Measurements from ENCODE around the gene SERINC3. TPM values are rescaled to one million over a fixed set of nuclear protein-coding genes. Genes with fewer than 3 reads are reported as not detected.
A peak's percentile ranks its signal among the peaks of the same experiment; 100 is the strongest.

Gene SERINC3
- total and polyA plus RNA-seq, 3 donors from 2014 or later: 163 to 263 (median 181) TPM

- no peak for TF ChIP-seq CTCF (IDR thresholded peaks at IDR 0.05)
- no peak for TF ChIP-seq POLR2A (IDR thresholded peaks at IDR 0.05)
- Histone ChIP-seq H3K9me3 (no peaks in the 10 kb centered on the region), H3K36me3 (ENCODE audit: low read depth, missing control alignments) (no peaks in the 10 kb centered on the region), H3K27ac (peak overlapping the region in 1 of 2 donors; percentile 48), H3K4me3 (no peak overlapping the region), H3K27me3 (no peaks in the 10 kb centered on the region), H3K4me1 (peaks cover 10% of the 10 kb centered on the region)
- intact Hi-C loops (cut with DNase I; ENCODE audit: low total_unique reads): loop anchor here (5.0 kb wide), 1 partner anchor 74 kb away; no protein-coding TSS in a partner anchor
- WGBS, 2 donors: 66 to 68% methylated on average over 5 of the region's 5 CpGs
- DNase-seq: no peak
These were observed 60.1 kb downstream of the SERINC3 start for GRCh38 chr20:44461803-44462174.

DNA sequence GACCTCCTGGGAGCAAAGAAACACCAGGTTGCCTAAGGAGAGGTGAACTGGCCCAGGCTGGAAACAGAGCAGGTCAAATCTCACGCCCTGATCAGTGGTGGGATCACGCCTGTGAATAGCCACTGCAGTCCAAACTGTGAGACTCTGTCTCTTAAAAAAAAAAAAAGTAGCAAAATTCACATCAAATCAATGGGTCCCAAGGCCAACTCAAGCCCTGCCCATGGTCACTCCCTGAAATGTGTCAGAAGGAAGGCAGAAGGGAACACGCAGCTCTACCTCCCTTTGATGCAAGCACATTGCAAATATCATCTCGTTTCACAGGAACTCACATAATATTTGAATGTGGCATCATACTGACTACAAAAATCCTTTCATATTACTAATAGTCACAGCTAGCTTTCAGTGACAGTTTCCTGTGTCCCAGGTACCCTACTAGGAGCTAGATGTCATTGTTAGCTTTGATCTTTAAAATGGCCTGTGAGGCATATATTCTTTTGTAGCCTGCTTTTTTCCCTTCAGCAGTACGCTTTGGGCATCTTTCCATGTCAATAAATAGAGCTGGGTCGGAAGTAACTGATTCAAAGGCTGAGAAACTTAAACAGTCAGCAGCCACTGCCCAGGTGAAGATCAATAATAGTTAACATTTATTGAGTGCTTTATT is 60.6 kb downstream of the SERINC3 start:
- WGBS, 2 donors: 51 to 66% methylated on average over 6 of the region's 6 CpGs
- no peak for DNase-seq
- Histone ChIP-seq H3K4me3 (no peak overlapping the region), H3K36me3 (ENCODE audit: low read depth, missing control alignments) (no peaks in the 10 kb centered on the region), H3K9me3 (no peaks in the 10 kb centered on the region), H3K27me3 (no peaks in the 10 kb centered on the region), H3K27ac (peak overlapping the region; percentile 36 to 48), H3K4me1 (peaks cover 4% of the 10 kb centered on the region)
- TF ChIP-seq CTCF (IDR thresholded peaks at IDR 0.05): no peak
- no peak for TF ChIP-seq POLR2A (IDR thresholded peaks at IDR 0.05)
- intact Hi-C loops (cut with DNase I; ENCODE audit: low total_unique reads): loop anchor here (5.0 kb wide), 1 partner anchor 74 kb away; no protein-coding TSS in a partner anchor

GRCh38 chr20:44460795-44461141 is 61.1 kb downstream of the SERINC3 start:
- Histone ChIP-seq H3K9me3 (no peaks in the 10 kb centered on the region), H3K27ac (peak overlapping the region; percentile 36 to 48), H3K4me3 (no peak overlapping the region), H3K27me3 (no peaks in the 10 kb centered on the region), H3K4me1 (no peaks in the 10 kb centered on the region), H3K36me3 (ENCODE audit: low read depth, missing control alignments) (no peaks in the 10 kb centered on the region)
- intact Hi-C loops (cut with DNase I; ENCODE audit: low total_unique reads): loop anchor here (5.0 kb wide), 1 partner anchor 73 kb away; no protein-coding TSS in a partner anchor
- WGBS, 2 donors: 16 to 27% methylated on average over 3 of the region's 3 CpGs
- peak; percentile 51 for DNase-seq
- TF ChIP-seq CTCF (IDR thresholded peaks at IDR 0.05) (peak; percentile 17 to 40 (median 34)), POLR2A (IDR thresholded peaks at IDR 0.05) (no peak)

DNA sequence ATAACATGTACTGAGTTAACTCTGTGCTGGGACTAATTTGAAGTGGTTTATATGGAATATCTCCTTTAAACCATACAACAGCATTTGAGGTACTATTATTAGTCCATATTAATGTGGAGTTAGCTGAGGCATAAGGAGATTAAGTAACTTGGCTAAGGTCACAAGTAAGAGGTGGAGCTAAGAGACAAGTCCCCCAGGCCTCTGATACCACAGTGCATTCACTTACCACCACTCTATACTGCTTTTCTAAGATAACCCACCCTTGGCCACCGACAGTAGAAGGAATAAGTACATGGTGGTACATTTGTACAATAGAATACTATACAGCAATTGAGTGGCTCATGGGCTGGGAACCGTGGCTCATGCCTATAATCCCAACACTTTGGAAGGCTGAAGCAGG is 62.6 kb downstream of the SERINC3 start:
- intact Hi-C loops (cut with DNase I; ENCODE audit: low total_unique reads): no loop called here

More for the DNA sequence above, 62.6 kb downstream of the SERINC3 start:
- Histone ChIP-seq H3K36me3 (ENCODE audit: low read depth, missing control alignments) (no peaks in the 10 kb centered on the region), H3K27ac (no peak overlapping the region), H3K27me3 (no peaks in the 10 kb centered on the region), H3K4me1 (no peaks in the 10 kb centered on the region), H3K9me3 (no peaks in the 10 kb centered on the region), H3K4me3 (no peak overlapping the region)
- no peak for DNase-seq
- 90 to 100% methylated on average over 2 of the region's 2 CpGs for WGBS, 2 donors
- no peak for TF ChIP-seq POLR2A (IDR thresholded peaks at IDR 0.05)
- TF ChIP-seq CTCF (IDR thresholded peaks at IDR 0.05): no peak

All from testis (tissue), 3 donors.